Measurements from ENCODE around the gene DNTTIP2. TPM values are rescaled to one million over a fixed set of nuclear protein-coding genes. Genes with fewer than 3 reads are reported as not detected.
A peak's percentile ranks its signal among the peaks of the same experiment; 100 is the strongest.
"Not testable (repeated sequence)": the region's sequence is repeated elsewhere in the genome, so short reads cannot be mapped to it uniquely, and the experiment has no call there.

Gene DNTTIP2, protein sequence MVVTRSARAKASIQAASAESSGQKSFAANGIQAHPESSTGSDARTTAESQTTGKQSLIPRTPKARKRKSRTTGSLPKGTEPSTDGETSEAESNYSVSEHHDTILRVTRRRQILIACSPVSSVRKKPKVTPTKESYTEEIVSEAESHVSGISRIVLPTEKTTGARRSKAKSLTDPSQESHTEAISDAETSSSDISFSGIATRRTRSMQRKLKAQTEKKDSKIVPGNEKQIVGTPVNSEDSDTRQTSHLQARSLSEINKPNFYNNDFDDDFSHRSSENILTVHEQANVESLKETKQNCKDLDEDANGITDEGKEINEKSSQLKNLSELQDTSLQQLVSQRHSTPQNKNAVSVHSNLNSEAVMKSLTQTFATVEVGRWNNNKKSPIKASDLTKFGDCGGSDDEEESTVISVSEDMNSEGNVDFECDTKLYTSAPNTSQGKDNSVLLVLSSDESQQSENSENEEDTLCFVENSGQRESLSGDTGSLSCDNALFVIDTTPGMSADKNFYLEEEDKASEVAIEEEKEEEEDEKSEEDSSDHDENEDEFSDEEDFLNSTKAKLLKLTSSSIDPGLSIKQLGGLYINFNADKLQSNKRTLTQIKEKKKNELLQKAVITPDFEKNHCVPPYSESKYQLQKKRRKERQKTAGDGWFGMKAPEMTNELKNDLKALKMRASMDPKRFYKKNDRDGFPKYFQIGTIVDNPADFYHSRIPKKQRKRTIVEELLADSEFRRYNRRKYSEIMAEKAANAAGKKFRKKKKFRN
- polyA plus RNA-seq (2014; cell fraction: cytosol; rRNA removed), result 9.0 and 12.3 TPM in 2 replicates
- 171 and 227 TPM in 2 replicates for polyA plus RNA-seq (2014; cell fraction: nucleus; rRNA removed)

- DNase-seq (ENCODE audit: low spot score), result peak; percentile 90
Measured at GRCh38 chr1:93878889-93879586, at the start of gene DNTTIP2. DNTTIP2 (minus strand) TSS chr1:93879206; CDS start chr1:93879148, 58 bp downstream.

- no peak for DNase-seq (ENCODE audit: low spot score)
Measured at GRCh38 chr1:93925206-93925605, 46.2 kb upstream of the DNTTIP2 start.

- DNase-seq (ENCODE audit: low spot score), result no peak
Measured at GRCh38 chr1:93919780-93920179, 40.8 kb upstream of the DNTTIP2 start.

GRCh38 chr1:93917302-93917701, 38.3 kb upstream of the DNTTIP2 start:
- DNase-seq (ENCODE audit: low spot score), result no peak

DNA sequence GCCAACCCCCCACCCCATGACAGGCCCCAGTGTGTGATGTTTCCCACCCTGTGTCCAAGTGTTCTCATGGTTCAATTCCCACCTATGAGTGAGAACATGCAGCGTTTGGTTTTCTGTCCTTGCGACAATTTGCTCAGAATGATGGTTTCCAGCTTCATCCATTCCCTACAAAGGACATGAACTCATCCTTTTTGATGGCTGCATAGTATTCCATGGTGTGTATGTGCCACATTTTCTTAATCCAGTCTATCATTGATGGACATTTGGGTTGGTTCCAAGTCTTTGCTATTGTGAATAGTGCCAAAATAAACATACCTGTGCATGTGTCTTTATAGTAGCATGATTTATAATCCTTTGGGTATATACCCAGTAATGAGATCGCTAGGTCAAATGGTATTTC, 31.9 kb upstream of the DNTTIP2 start:
- not testable (repeated sequence) for DNase-seq (ENCODE audit: low spot score)

DNA sequence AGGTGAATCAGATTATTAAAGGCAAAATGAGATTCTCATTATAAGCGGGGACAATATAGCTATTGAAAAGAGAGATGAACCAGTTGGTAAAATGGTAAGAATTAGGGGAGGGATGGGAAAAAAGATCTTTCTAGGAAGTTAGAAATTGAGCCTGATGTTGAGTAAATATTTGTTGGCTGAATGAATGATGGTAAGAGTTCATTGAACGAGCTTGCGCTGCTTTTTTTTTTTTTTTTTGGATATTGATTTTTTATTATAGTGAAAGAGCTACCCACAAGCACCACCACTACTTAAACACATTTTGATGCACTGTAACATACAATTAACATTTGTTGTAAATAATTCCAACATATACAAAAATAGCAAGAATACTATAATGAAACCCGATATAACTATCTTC, 31.3 kb upstream of the DNTTIP2 start:
- DNase-seq (ENCODE audit: low spot score), result no peak

DNA sequence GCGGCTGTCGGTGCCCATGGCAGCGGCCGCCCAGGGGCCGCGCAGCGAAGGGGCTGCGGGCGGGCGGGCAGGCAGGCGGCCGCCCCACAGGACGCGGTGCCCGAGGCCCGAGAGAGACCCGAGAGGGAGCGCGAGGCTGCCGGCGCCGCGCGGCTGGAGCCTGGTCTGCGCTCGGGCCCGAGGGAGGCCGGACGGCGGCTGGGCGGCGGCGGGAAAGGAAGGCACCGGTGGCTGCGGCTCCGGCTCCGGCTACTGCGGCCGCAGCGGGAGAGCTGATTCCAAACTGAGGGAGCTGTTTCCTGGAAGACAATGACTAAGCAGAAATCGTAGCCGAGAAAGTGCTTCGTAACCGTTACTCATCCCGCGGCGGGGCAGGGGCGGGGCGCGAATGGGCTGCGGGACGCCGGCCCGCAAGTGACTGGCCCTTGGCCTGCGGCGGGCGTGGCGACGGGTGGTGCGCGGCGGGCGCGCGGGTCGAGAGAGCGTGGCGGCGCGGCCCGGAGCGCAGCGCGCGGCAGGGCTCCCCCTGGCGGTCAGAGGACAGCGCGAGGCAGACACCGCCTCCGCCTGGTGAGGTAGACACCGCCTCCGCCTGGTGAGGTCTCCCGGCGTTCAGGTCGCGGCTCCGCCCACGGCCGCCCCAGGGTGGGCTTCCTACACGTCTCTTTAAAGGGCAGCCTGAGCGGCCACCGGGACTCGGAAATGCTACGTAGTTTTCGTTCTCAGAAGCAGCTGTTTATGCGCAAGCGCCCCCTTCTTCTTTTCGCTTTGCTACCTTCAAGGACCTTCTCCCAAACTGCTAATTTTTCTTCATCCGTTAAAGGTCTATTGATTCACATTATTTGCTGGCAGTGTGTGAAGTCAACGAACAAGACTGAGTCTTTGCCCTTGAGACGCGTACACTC, 30.4 kb upstream of the DNTTIP2 start, which contains the start of gene GCLM:
Gene GCLM, minus strand, starts transcription at position 285 of the 905 bp plus-strand sequence. Its CDS starts 267 bp downstream, at position 18.
- DNase-seq (ENCODE audit: low spot score), result peak; percentile 88

DNA sequence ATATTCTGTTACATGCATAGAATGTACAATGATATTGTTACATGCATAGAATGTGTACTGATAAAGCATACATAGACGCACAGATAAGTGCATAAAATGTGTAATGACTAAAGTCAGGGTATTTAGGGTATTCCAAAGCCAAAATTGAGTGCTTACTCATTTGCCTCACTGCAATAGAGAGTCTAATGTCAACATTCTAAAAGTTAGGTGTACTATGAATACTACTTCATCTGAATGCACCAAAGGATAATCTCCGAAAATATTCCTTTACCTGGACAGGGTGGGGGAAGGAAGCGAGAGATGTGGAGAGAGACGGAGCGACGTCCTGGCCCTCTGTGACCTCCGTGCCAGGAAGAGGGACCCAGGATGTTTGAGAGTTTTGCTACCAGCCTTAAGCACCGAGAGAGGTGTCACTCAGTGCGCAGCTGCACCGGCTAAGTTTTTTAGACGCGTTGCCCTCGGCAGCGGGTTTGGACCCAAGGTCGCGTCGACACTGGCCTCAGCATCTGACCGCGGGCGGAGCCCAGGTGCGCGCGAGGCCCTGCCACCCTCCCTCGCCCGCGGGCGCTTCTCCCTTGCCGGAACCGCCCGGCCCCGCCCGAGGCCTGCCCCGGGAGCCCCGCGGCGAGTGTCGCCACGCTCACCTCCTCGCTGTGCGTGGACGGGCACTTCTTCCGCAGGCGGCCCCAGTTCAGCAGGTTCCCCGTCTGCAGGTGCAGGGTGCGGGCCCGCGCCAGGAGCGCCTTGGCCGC, 29.6 kb upstream of the DNTTIP2 start:
- DNase-seq (ENCODE audit: low spot score), result peak; percentile 1

DNA sequence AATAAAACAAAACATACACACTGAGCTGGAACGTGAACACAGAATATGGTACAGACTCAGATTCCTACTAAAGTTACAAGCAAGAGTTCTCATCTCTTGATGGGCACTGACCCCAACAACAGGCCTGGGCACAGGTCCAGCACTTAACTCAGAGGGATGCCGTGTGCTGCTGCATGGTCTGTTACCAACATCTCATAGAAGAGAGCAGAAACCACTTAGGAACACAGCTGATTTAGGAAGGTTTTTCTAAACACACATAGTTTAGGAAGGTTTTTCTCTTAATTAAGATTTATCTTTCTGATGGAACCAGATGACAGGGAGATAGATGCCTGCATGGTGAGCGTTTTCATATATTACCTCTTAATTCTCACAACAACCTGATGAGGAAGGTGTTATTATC, 28.7 kb upstream of the DNTTIP2 start:
- DNase-seq (ENCODE audit: low spot score), result peak; percentile 8

DNA sequence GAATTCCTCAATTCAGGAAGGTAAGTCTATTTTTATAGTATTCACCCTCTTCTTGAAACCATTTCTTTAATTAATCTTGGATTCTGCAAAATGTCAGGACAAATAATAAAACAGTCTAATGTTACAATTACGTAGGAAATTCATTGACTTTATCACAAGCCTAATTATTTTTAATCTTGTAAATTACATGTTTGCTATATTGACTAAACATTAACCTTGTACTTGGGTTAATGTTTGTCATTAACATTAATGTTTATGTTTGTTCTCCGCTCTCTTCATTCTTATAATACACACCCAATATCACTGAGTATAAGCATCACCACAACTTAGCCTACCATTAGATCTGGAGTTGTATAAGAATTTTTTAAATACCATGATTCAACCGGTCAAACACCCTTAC, 27.5 kb upstream of the DNTTIP2 start:
- DNase-seq (ENCODE audit: low spot score), result no peak

GRCh38 chr1:93905734-93906133, 26.7 kb upstream of the DNTTIP2 start:
- DNase-seq (ENCODE audit: low spot score), result no peak

- DNase-seq (ENCODE audit: low spot score), result no peak
Measured at GRCh38 chr1:93905051-93905450, 26.0 kb upstream of the DNTTIP2 start.

- DNase-seq (ENCODE audit: low spot score), result no peak
Measured at GRCh38 chr1:93904228-93904627, 25.2 kb upstream of the DNTTIP2 start.

- no peak for DNase-seq (ENCODE audit: low spot score)
Measured at GRCh38 chr1:93900723-93901504, 21.9 kb upstream of the DNTTIP2 start.

DNA sequence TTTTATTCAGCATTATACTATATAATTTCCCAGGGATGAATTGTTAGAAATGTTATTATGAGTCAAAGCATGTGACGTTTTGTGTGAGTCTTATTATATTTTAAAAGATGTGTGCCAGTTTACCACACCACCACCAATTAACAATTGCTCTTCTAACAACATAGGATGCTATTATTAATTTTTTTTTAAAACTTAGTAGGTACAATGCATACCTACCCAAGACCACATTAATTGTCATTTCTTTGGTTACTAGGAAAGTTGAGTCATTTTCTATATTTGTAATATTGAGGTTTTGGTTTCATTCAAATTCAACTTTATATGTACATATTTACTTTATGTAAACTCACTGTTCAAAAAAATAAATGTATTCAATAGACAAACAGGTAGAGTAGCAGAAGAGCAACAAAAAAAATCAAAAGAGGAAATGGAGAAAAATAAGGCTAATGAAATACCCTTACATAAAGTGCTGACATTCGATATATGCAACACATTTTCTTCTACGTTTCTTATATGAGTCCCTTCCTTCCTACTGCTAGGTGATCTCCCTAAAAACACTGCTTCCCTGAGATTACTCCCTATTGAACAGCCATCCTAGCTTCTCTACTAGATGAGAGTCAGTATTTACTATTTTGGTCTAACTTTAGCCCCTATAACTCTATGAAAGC, 20.7 kb upstream of the DNTTIP2 start:
- DNase-seq (ENCODE audit: low spot score), result no peak

GRCh38 chr1:93888900-93889299, 9.9 kb upstream of the DNTTIP2 start:
- no peak for DNase-seq (ENCODE audit: low spot score)

DNA sequence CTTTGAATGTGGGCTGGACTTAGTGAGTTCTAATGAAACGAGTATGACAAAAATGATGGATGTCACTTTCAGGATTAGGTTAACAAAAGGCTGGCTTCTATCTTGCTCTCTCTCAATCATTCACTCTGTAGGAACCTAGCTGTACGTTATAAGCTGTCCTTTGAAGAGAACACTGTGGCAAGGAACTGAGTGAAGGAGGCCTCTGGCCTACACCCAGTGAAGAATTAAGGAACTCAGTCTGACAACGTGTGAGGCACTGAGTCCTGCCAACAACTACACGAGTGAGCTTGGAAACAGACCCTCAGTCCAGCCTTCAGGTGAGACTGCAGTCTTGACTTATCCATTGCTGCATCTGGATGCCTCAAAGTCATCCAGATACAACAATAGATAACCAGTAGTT, 3.3 kb upstream of the DNTTIP2 start:
- DNase-seq (ENCODE audit: low spot score), result no peak

- DNase-seq (ENCODE audit: low spot score), result no peak
Measured at GRCh38 chr1:93880731-93881130, 1.7 kb upstream of the DNTTIP2 start.

DNA sequence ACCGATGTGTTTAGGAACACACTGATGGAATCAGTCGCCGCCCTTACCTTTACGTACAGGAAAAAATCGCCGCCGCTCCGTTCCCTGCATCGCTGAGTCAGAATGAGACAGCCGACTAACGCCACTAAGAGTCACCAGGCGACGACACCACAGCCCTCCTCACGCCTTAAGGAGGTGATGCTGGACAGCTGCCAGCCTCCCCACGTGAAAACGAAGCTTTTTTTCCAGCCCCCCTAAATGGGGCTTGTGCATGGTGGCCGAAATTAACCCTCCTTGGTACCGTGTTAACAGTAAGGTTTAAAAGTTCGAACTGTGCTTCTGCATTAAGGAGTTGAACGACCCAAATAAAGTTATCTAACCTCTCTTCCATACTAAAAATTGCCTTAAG, 511 bp downstream of the DNTTIP2 start:
- peak; percentile 2 for DNase-seq (ENCODE audit: low spot score)

Measured in SK-N-DZ (cell line).